GM21529 (cell line): ENCODE results near the gene DDX39A.
A peak's percentile ranks its signal among the peaks of the same experiment; 100 is the strongest.
"Not testable (repeated sequence)": the region's sequence is repeated elsewhere in the genome, so short reads cannot be mapped to it uniquely, and the experiment has no call there.

Experiments
- ATAC-seq: cut with Tn5 transposase; IDR thresholded peaks from one replicate; pipeline ENCODE4 v1.9.1; 2021; ENCODE audit not compliant: unreplicated experiment

DDX39A gene

GRCh38 chr19:14419106-14419813 lies at the start of gene DDX39A:
Gene DDX39A (minus strand): TSS chr19:14419341. CDS start chr19:14413220, 6,121 bp downstream.
- ATAC-seq, result peak; percentile 88

GRCh38 chr19:14467816-14468215 lies 48.7 kb upstream of the DDX39A start:
- ATAC-seq, result no peak

- ATAC-seq, result no peak
Observed at GRCh38 chr19:14467391-14467790, 48.2 kb upstream of the DDX39A start.

- ATAC-seq, result no peak
Observed at GRCh38 chr19:14463747-14464146, 44.6 kb upstream of the DDX39A start.

GRCh38 chr19:14462401-14462800 lies 43.3 kb upstream of the DDX39A start:
- ATAC-seq, result not testable (repeated sequence)

- no peak for ATAC-seq
Observed at GRCh38 chr19:14460935-14461334, 41.8 kb upstream of the DDX39A start.

GRCh38 chr19:14459703-14460102 lies 40.6 kb upstream of the DDX39A start:
- no peak for ATAC-seq

- ATAC-seq, result not testable (repeated sequence)
Observed at GRCh38 chr19:14452303-14452702, 33.2 kb upstream of the DDX39A start.

GRCh38 chr19:14450876-14451275 lies 31.7 kb upstream of the DDX39A start:
- no peak for ATAC-seq

- ATAC-seq, result no peak
Observed at GRCh38 chr19:14450168-14450874, 31.2 kb upstream of the DDX39A start.

GRCh38 chr19:14449321-14449720 lies 30.2 kb upstream of the DDX39A start:
- no peak for ATAC-seq

- ATAC-seq, result no peak
Observed at GRCh38 chr19:14446336-14447036, 27.3 kb upstream of the DDX39A start.

GRCh38 chr19:14443632-14444216 lies 24.6 kb upstream of the DDX39A start:
- no peak for ATAC-seq

GRCh38 chr19:14442891-14443631 lies 23.9 kb upstream of the DDX39A start:
- no peak for ATAC-seq

- no peak for ATAC-seq
Observed at GRCh38 chr19:14441041-14441938, 22.1 kb upstream of the DDX39A start.

GRCh38 chr19:14440049-14440448 lies 20.9 kb upstream of the DDX39A start:
- peak; percentile 87 for ATAC-seq

- no peak for ATAC-seq
Observed at GRCh38 chr19:14439014-14439413, 19.9 kb upstream of the DDX39A start.

- no peak for ATAC-seq
Observed at GRCh38 chr19:14437578-14438140, 18.5 kb upstream of the DDX39A start.

- no peak for ATAC-seq
Observed at GRCh38 chr19:14435320-14436050, 16.3 kb upstream of the DDX39A start.
